ENCODE data around the gene LAG3.

LAG3 gene

GRCh38 chr12:6765634-6766581 is 6.4 kb upstream of the LAG3 start, which contains the start of gene PTMS:
Gene PTMS (plus strand): TSS chr12:6766363. CDS start chr12:6766706, 343 bp downstream.
- Histone ChIP-seq H3K27me3 (ENCODE audit: control insufficient read depth, insufficient read depth, low read length, poor library complexity, severe bottlenecking) (no peaks in the 10 kb centered on the region), H3K4me1 (ENCODE audit: control insufficient read depth, insufficient read depth, low read length) (peaks cover 37% of the 10 kb centered on the region), H3K9me3 (ENCODE audit: control insufficient read depth, low read length) (no peaks in the 10 kb centered on the region), H3K27ac (ENCODE audit: insufficient read depth, low read depth, low read length, poor library complexity, severe bottlenecking) (peak within 1 kb of the TSS; percentile 80), H3K36me3 (ENCODE audit: control insufficient read depth, insufficient read depth, low read length) (peaks cover 14% of the 10 kb centered on the region), H3K4me3 (ENCODE audit: insufficient read depth, low read depth, low read length) (peak within 1 kb of the TSS; percentile 92)
- WGBS, 2 experiments: 0 to 1% methylated on average over 59 to 63 of the region's 63 CpGs

GRCh38 chr12:6766651-6767349 is 5.5 kb upstream of the LAG3 start:
- Histone ChIP-seq H3K9me3 (ENCODE audit: control insufficient read depth, low read length) (no peaks in the 10 kb centered on the region), H3K36me3 (ENCODE audit: control insufficient read depth, insufficient read depth, low read length) (peaks cover 23% of the 10 kb centered on the region), H3K4me3 (ENCODE audit: insufficient read depth, low read depth, low read length) (peak overlapping the region; percentile 92), H3K27me3 (ENCODE audit: control insufficient read depth, insufficient read depth, low read length, poor library complexity, severe bottlenecking) (no peaks in the 10 kb centered on the region), H3K27ac (ENCODE audit: insufficient read depth, low read depth, low read length, poor library complexity, severe bottlenecking) (peak overlapping the region; percentile 50), H3K4me1 (ENCODE audit: control insufficient read depth, insufficient read depth, low read length) (peaks cover 37% of the 10 kb centered on the region)
- 0% methylated on average over 88 of the region's 88 CpGs for WGBS, 2 experiments

- Histone ChIP-seq H3K27ac (ENCODE audit: insufficient read depth, low read depth, low read length, poor library complexity, severe bottlenecking) (peak overlapping the region; percentile 50), H3K36me3 (ENCODE audit: control insufficient read depth, insufficient read depth, low read length) (peaks cover 23% of the 10 kb centered on the region), H3K27me3 (ENCODE audit: control insufficient read depth, insufficient read depth, low read length, poor library complexity, severe bottlenecking) (peaks cover 2% of the 10 kb centered on the region), H3K9me3 (ENCODE audit: control insufficient read depth, low read length) (no peaks in the 10 kb centered on the region), H3K4me3 (ENCODE audit: insufficient read depth, low read depth, low read length) (peak overlapping the region; percentile 92), H3K4me1 (ENCODE audit: control insufficient read depth, insufficient read depth, low read length) (peaks cover 41% of the 10 kb centered on the region)
- 1 to 2% methylated on average over 41 to 42 of the region's 44 CpGs for WGBS, 2 experiments
These were observed 4.7 kb upstream of the LAG3 start for GRCh38 chr12:6767353-6768319.

GRCh38 chr12:6768437-6768914 is 3.8 kb upstream of the LAG3 start:
- Histone ChIP-seq H3K27me3 (ENCODE audit: control insufficient read depth, insufficient read depth, low read length, poor library complexity, severe bottlenecking) (peaks cover 10% of the 10 kb centered on the region), H3K9me3 (ENCODE audit: control insufficient read depth, low read length) (no peaks in the 10 kb centered on the region), H3K4me1 (ENCODE audit: control insufficient read depth, insufficient read depth, low read length) (peaks cover 43% of the 10 kb centered on the region), H3K36me3 (ENCODE audit: control insufficient read depth, insufficient read depth, low read length) (peaks cover 23% of the 10 kb centered on the region), H3K4me3 (ENCODE audit: insufficient read depth, low read depth, low read length) (peak overlapping the region; percentile 92), H3K27ac (ENCODE audit: insufficient read depth, low read depth, low read length, poor library complexity, severe bottlenecking) (peak overlapping the region; percentile 94)
- 1% methylated on average over 6 of the region's 6 CpGs for WGBS, 2 experiments

GRCh38 chr12:6768990-6769389 is 3.3 kb upstream of the LAG3 start:
- 3 to 4% methylated on average over 5 to 6 of the region's 6 CpGs for WGBS, 2 experiments
- H3K4me3 ChIP-seq (ENCODE audit: insufficient read depth, low read depth, low read length): peak overlapping the region; percentile 92
- H3K27ac ChIP-seq (ENCODE audit: insufficient read depth, low read depth, low read length, poor library complexity, severe bottlenecking): peak overlapping the region; percentile 94
- peaks cover 23% of the 10 kb centered on the region for H3K36me3 ChIP-seq (ENCODE audit: control insufficient read depth, insufficient read depth, low read length)
- H3K9me3 ChIP-seq (ENCODE audit: control insufficient read depth, low read length): no peaks in the 10 kb centered on the region
- H3K27me3 ChIP-seq (ENCODE audit: control insufficient read depth, insufficient read depth, low read length, poor library complexity, severe bottlenecking): peaks cover 15% of the 10 kb centered on the region
- peaks cover 38% of the 10 kb centered on the region for H3K4me1 ChIP-seq (ENCODE audit: control insufficient read depth, insufficient read depth, low read length)

GRCh38 chr12:6769666-6770065 is 2.7 kb upstream of the LAG3 start:
- WGBS, 2 experiments: 80 to 91% methylated on average over 4 of the region's 4 CpGs
- no peaks in the 10 kb centered on the region for H3K9me3 ChIP-seq (ENCODE audit: control insufficient read depth, low read length)
- peaks cover 21% of the 10 kb centered on the region for H3K27me3 ChIP-seq (ENCODE audit: control insufficient read depth, insufficient read depth, low read length, poor library complexity, severe bottlenecking)
- peaks cover 38% of the 10 kb centered on the region for H3K4me1 ChIP-seq (ENCODE audit: control insufficient read depth, insufficient read depth, low read length)
- peak overlapping the region; percentile 92 for H3K4me3 ChIP-seq (ENCODE audit: insufficient read depth, low read depth, low read length)
- peaks cover 27% of the 10 kb centered on the region for H3K36me3 ChIP-seq (ENCODE audit: control insufficient read depth, insufficient read depth, low read length)
- H3K27ac ChIP-seq (ENCODE audit: insufficient read depth, low read depth, low read length, poor library complexity, severe bottlenecking): peak overlapping the region; percentile 44

- Histone ChIP-seq H3K27ac (ENCODE audit: insufficient read depth, low read depth, low read length, poor library complexity, severe bottlenecking) (peak overlapping the region; percentile 44), H3K4me3 (ENCODE audit: insufficient read depth, low read depth, low read length) (peak overlapping the region; percentile 92), H3K9me3 (ENCODE audit: control insufficient read depth, low read length) (no peaks in the 10 kb centered on the region), H3K36me3 (ENCODE audit: control insufficient read depth, insufficient read depth, low read length) (peaks cover 31% of the 10 kb centered on the region), H3K27me3 (ENCODE audit: control insufficient read depth, insufficient read depth, low read length, poor library complexity, severe bottlenecking) (peaks cover 21% of the 10 kb centered on the region), H3K4me1 (ENCODE audit: control insufficient read depth, insufficient read depth, low read length) (peaks cover 35% of the 10 kb centered on the region)
- 94 to 96% methylated on average over 12 of the region's 12 CpGs for WGBS, 2 experiments
These were observed 2.2 kb upstream of the LAG3 start for GRCh38 chr12:6770094-6770493.

GRCh38 chr12:6770600-6770999 is 1.7 kb upstream of the LAG3 start:
- H3K4me1 ChIP-seq (ENCODE audit: control insufficient read depth, insufficient read depth, low read length): peaks cover 32% of the 10 kb centered on the region
- H3K27ac ChIP-seq (ENCODE audit: insufficient read depth, low read depth, low read length, poor library complexity, severe bottlenecking): no peak overlapping the region
- WGBS, 2 experiments: 84 to 88% methylated on average over 8 to 10 of the region's 10 CpGs
- H3K27me3 ChIP-seq (ENCODE audit: control insufficient read depth, insufficient read depth, low read length, poor library complexity, severe bottlenecking): peaks cover 21% of the 10 kb centered on the region
- no peak overlapping the region for H3K4me3 ChIP-seq (ENCODE audit: insufficient read depth, low read depth, low read length)
- no peaks in the 10 kb centered on the region for H3K9me3 ChIP-seq (ENCODE audit: control insufficient read depth, low read length)
- H3K36me3 ChIP-seq (ENCODE audit: control insufficient read depth, insufficient read depth, low read length): peaks cover 36% of the 10 kb centered on the region

GRCh38 chr12:6771091-6771495 is 1.2 kb upstream of the LAG3 start:
- 94 to 96% methylated on average over 4 of the region's 4 CpGs for WGBS, 2 experiments
- H3K27ac ChIP-seq (ENCODE audit: insufficient read depth, low read depth, low read length, poor library complexity, severe bottlenecking): no peak overlapping the region

More at GRCh38 chr12:6771091-6771495, 1.2 kb upstream of the LAG3 start:
- no peak overlapping the region for H3K4me3 ChIP-seq (ENCODE audit: insufficient read depth, low read depth, low read length)
- H3K4me1 ChIP-seq (ENCODE audit: control insufficient read depth, insufficient read depth, low read length): peaks cover 32% of the 10 kb centered on the region
- no peaks in the 10 kb centered on the region for H3K9me3 ChIP-seq (ENCODE audit: control insufficient read depth, low read length)
- H3K36me3 ChIP-seq (ENCODE audit: control insufficient read depth, insufficient read depth, low read length): peaks cover 37% of the 10 kb centered on the region
- peaks cover 21% of the 10 kb centered on the region for H3K27me3 ChIP-seq (ENCODE audit: control insufficient read depth, insufficient read depth, low read length, poor library complexity, severe bottlenecking)

Data from ectodermal cell (in vitro differentiated cells).